Stimulated activated CD4-positive, alpha-beta T cell treated with anti-CD3 and anti-CD28 coated beads, TNF-alpha, amount 100 ng/mL, for 1 hour (primary cell): ENCODE data around the gene ORAI2.

Source experiments
- DNase-seq, 3 donors: peaks; one replicate each; pipeline ENCODE4 v3.0.0-alpha.2; 2020; ENCODE audit warnings: low read depth in 3 of 3, low spot score in 1 of 3

ORAI2 gene

GRCh38 chr7:102413611-102414010, 19.8 kb upstream of the ORAI2 start:
- no peak for DNase-seq

- DNase-seq, result peak in 1 of 3 donors; percentile 18
These were observed 17.6 kb upstream of the ORAI2 start for GRCh38 chr7:102415685-102416225.

- DNase-seq, result no peak
These were observed 17.0 kb upstream of the ORAI2 start for GRCh38 chr7:102416406-102416805.

GRCh38 chr7:102417105-102417504, 16.3 kb upstream of the ORAI2 start:
- DNase-seq, result no peak

GRCh38 chr7:102418592-102418991, 14.8 kb upstream of the ORAI2 start:
- DNase-seq, result no peak

- DNase-seq, result no peak
These were observed 11.6 kb upstream of the ORAI2 start for GRCh38 chr7:102421706-102422240.

- no peak for DNase-seq
These were observed 9.2 kb upstream of the ORAI2 start for GRCh38 chr7:102424129-102424551.

GRCh38 chr7:102424787-102425218, 8.6 kb upstream of the ORAI2 start:
- DNase-seq, result no peak

GRCh38 chr7:102425639-102426267, 7.6 kb upstream of the ORAI2 start:
- DNase-seq, result peak; percentile 69 to 71 (median 69)

GRCh38 chr7:102426268-102427018, 6.9 kb upstream of the ORAI2 start:
- peak in 2 of 3 donors; percentile 27 to 54 for DNase-seq

GRCh38 chr7:102427019-102427405, 6.4 kb upstream of the ORAI2 start:
- DNase-seq, result no peak

- no peak for DNase-seq
These were observed 4.1 kb upstream of the ORAI2 start for GRCh38 chr7:102429141-102429899.

GRCh38 chr7:102431617-102432298, 1.6 kb upstream of the ORAI2 start:
- DNase-seq, result peak; percentile 30 to 53 (median 36)

GRCh38 chr7:102432442-102433218, 745 bp upstream of the ORAI2 start:
- DNase-seq, result no peak

GRCh38 chr7:102434039-102434486, 688 bp downstream of the ORAI2 start:
- DNase-seq, result no peak

GRCh38 chr7:102436118-102436517, 2.7 kb downstream of the ORAI2 start:
- DNase-seq, result no peak

- DNase-seq, result no peak
These were observed 6.8 kb downstream of the ORAI2 start for GRCh38 chr7:102439963-102440795.

- no peak for DNase-seq
These were observed 11.7 kb downstream of the ORAI2 start for GRCh38 chr7:102444961-102445673.
